ENCODE measurements around the gene RAB31. TPM values are rescaled to one million over a fixed set of nuclear protein-coding genes. Genes with fewer than 3 reads are reported as not detected.

RAB31 gene
- polyA plus RNA-seq, 1 donor (not counting 4 experiments of a cell fraction or from before 2014, with no cell fraction given) = 47.0 TPM

GRCh38 chr18:9758624-9759075, 50.5 kb downstream of the RAB31 start:
- no peak overlapping the region for H3K4me2 ChIP-seq (ENCODE audit: control insufficient read depth, extremely low read depth, insufficient read depth, low read depth, low read length)
- no peak overlapping the region for H3K4me3 ChIP-seq (ENCODE audit: control insufficient read depth in 2 of 3, extremely low read depth in 1 of 3, insufficient read depth in 2 of 3, low read depth in 1 of 3, low read length in 3 of 3)
- H3K36me3 ChIP-seq (ENCODE audit: control insufficient read depth in 2 of 2, extremely low read depth in 1 of 2, insufficient read depth in 2 of 2, low read length in 2 of 2) = peaks cover 0 to 1% of the 10 kb centered on the region in 2 experiments
- FAIRE-seq (no peak), DNase-seq (ENCODE audit: low read depth, low spot score) (no peak)
- no peak overlapping the region for H2AFZ ChIP-seq (ENCODE audit: control insufficient read depth, low read length)
- no peak for TF ChIP-seq EZH2 (IDR thresholded peaks at IDR 0.05; ENCODE audit: low read length)
- TF ChIP-seq CTCF (optimal IDR thresholded peaks at IDR 0.05 in 1 of 3, IDR thresholded peaks at IDR 0.05 in 1 of 3, conservative IDR thresholded peaks at IDR 0.05 in 1 of 3; ENCODE audit: extremely low read depth in 1 of 3, insufficient read depth in 2 of 3, low read length in 3 of 3) = no peak
- no peak overlapping the region for H3K27ac ChIP-seq (ENCODE audit: control insufficient read depth, insufficient read depth, low read length)
- no peak overlapping the region for H3K9ac ChIP-seq (ENCODE audit: control insufficient read depth, extremely low read depth, insufficient read depth, low read length)
- peaks cover 6% of the 10 kb centered on the region for H3K9me1 ChIP-seq (ENCODE audit: control insufficient read depth, extremely low read depth, insufficient read depth, low read length)
- no peaks in the 10 kb centered on the region for H3K27me3 ChIP-seq (ENCODE audit: control insufficient read depth, extremely low read depth, insufficient read depth, low read length)
- no peaks in the 10 kb centered on the region for H4K20me1 ChIP-seq (ENCODE audit: control insufficient read depth, extremely low read depth, insufficient read depth, low read length)
- peaks cover 21% of the 10 kb centered on the region for H3K79me2 ChIP-seq (ENCODE audit: control insufficient read depth, insufficient read depth, low read length)
- no peaks in the 10 kb centered on the region for H3K9me3 ChIP-seq (ENCODE audit: control insufficient read depth, low read depth, low read length)
- dilution Hi-C loops (cut with MboI; ENCODE audit: extremely low pct_ligation_motif_present, low sequenced_read_pairs) = no loop called here
- H3K4me1 ChIP-seq (ENCODE audit: control insufficient read depth, extremely low read depth, insufficient read depth, low read length) = peaks cover 12% of the 10 kb centered on the region

GRCh38 chr18:9760641-9761040, 52.5 kb downstream of the RAB31 start:
- no peak overlapping the region for H3K4me2 ChIP-seq (ENCODE audit: control insufficient read depth, extremely low read depth, insufficient read depth, low read depth, low read length)
- H4K20me1 ChIP-seq (ENCODE audit: control insufficient read depth, extremely low read depth, insufficient read depth, low read length) = no peaks in the 10 kb centered on the region
- DNase-seq (ENCODE audit: low read depth, low spot score) = no peak
- H3K27ac ChIP-seq (ENCODE audit: control insufficient read depth, insufficient read depth, low read length) = no peak overlapping the region
- no peak overlapping the region for H3K9ac ChIP-seq (ENCODE audit: control insufficient read depth, extremely low read depth, insufficient read depth, low read length)
- peaks cover 6% of the 10 kb centered on the region for H3K9me1 ChIP-seq (ENCODE audit: control insufficient read depth, extremely low read depth, insufficient read depth, low read length)
- dilution Hi-C loops (cut with MboI; ENCODE audit: extremely low pct_ligation_motif_present, low sequenced_read_pairs) = no loop called here
- no peaks in the 10 kb centered on the region for H3K9me3 ChIP-seq (ENCODE audit: control insufficient read depth, low read depth, low read length)
- FAIRE-seq = no peak
- H3K27me3 ChIP-seq (ENCODE audit: control insufficient read depth, extremely low read depth, insufficient read depth, low read length) = no peaks in the 10 kb centered on the region
- no peak overlapping the region for H2AFZ ChIP-seq (ENCODE audit: control insufficient read depth, low read length)
- H3K4me1 ChIP-seq (ENCODE audit: control insufficient read depth, extremely low read depth, insufficient read depth, low read length) = peaks cover 7% of the 10 kb centered on the region
- TF ChIP-seq CTCF (optimal IDR thresholded peaks at IDR 0.05 in 1 of 3, IDR thresholded peaks at IDR 0.05 in 1 of 3, conservative IDR thresholded peaks at IDR 0.05 in 1 of 3; ENCODE audit: extremely low read depth in 1 of 3, insufficient read depth in 2 of 3, low read length in 3 of 3) (no peak), EZH2 (IDR thresholded peaks at IDR 0.05; ENCODE audit: low read length) (no peak)
- H3K79me2 ChIP-seq (ENCODE audit: control insufficient read depth, insufficient read depth, low read length) = peaks cover 16% of the 10 kb centered on the region
- H3K4me3 ChIP-seq (ENCODE audit: control insufficient read depth in 2 of 3, extremely low read depth in 1 of 3, insufficient read depth in 2 of 3, low read depth in 1 of 3, low read length in 3 of 3) = no peak overlapping the region
- H3K36me3 ChIP-seq (ENCODE audit: control insufficient read depth in 2 of 2, extremely low read depth in 1 of 2, insufficient read depth in 2 of 2, low read length in 2 of 2) = peaks cover 0 to 4% of the 10 kb centered on the region in 2 experiments

All from keratinocyte (primary cell).